GM13976 (cell line): ENCODE measurements around the gene GIMAP8.

ENCODE experiments used
- DNase-seq: peaks from one replicate; pipeline ENCODE4 v3.0.0; 2012; ENCODE audit warnings: low spot score
- CTCF ChIP-seq: IDR thresholded peaks from 2 replicates; pipeline ENCODE4 v1.5.1; 2012; ENCODE audit warnings: borderline replicate concordance, mild to moderate bottlenecking; ENCODE audit not compliant: insufficient read depth; ENCODE audit errors: extremely low read depth, missing control alignments, control extremely low read depth
- in situ Hi-C: fragments of 300-500 bp; cut with MboI; formaldehyde crosslinking; loops from one replicate; pipeline ENCODE4 v1.12.0; 2022; ENCODE audit warnings: low sequenced_read_pairs, mixed read lengths, inconsistent platforms; ENCODE audit not compliant: unreplicated experiment

The GIMAP8 gene

GRCh38 chr7:150441524-150441923, 8.9 kb upstream of the GIMAP8 start:
- TF ChIP-seq CTCF = no peak
- no peak for DNase-seq
- in situ Hi-C loops = loop anchor here (10.0 kb wide), 2 partner anchors 223 to 313 kb away; no protein-coding TSS in a partner anchor

- no peak for TF ChIP-seq CTCF
- no peak for DNase-seq
- in situ Hi-C loops = loop anchor here (10.0 kb wide), 2 partner anchors 222 to 312 kb away; no protein-coding TSS in a partner anchor
Measured at GRCh38 chr7:150442811-150443210, 7.6 kb upstream of the GIMAP8 start.

- DNase-seq = peak; percentile 16
- no peak for TF ChIP-seq CTCF
- in situ Hi-C loops = loop anchor here (10.0 kb wide), 2 partner anchors 221 to 311 kb away; no protein-coding TSS in a partner anchor
Measured at GRCh38 chr7:150443793-150444540, 6.5 kb upstream of the GIMAP8 start.

- peak; percentile 21 for DNase-seq
Measured at GRCh38 chr7:150444674-150445365, 5.6 kb upstream of the GIMAP8 start.

GRCh38 chr7:150446288-150446938, 4.0 kb upstream of the GIMAP8 start:
- in situ Hi-C loops = loop anchor here (10.0 kb wide), 2 partner anchors 218 to 308 kb away; no protein-coding TSS in a partner anchor
- no peak for TF ChIP-seq CTCF
- DNase-seq = no peak

More at GRCh38 chr7:150444674-150445365, 5.6 kb upstream of the GIMAP8 start:
- TF ChIP-seq CTCF = no peak
- in situ Hi-C loops = loop anchor here (10.0 kb wide), 2 partner anchors 220 to 310 kb away; no protein-coding TSS in a partner anchor
